ENCODE measurements around the gene NUMB. TPM values are rescaled to one million over a fixed set of nuclear protein-coding genes. Genes with fewer than 3 reads are reported as not detected.
A peak's percentile ranks its signal among the peaks of the same experiment; 100 is the strongest.

NUMB gene
- polyA plus RNA-seq, 1 experiment, result 131 TPM

DNA sequence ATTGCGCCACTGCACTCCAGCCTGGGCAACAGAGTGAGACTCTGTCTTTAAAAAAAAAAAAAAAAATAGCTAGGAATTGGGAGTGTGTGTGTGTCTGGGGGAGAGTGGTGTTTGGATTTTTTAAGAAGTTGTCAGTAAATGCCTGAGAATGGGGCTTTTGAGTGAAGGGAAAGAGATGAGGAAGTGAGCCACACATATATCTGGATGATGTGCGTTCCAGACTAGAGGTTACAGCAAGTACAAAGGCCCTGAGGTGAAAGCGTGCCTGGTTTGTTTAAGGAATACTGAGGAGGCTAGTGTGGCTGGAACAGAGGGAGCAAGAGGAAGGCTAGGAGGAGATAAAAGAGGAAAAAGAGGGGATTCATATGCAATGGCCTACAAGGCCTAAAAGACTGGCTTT, 151.1 kb downstream of the NUMB start:
- Histone ChIP-seq H3K4me3 (ENCODE audit: low read depth, low read length) (no peak overlapping the region), H3K36me3 (ENCODE audit: control insufficient read depth, insufficient read depth, low read length) (peaks cover 2% of the 10 kb centered on the region; the same call in 1 of the 2 replicates), H3K27me3 (ENCODE audit: control insufficient read depth, insufficient read depth, low read length) (no peaks in the 10 kb centered on the region)
- POLR2A ChIA-PET, result no interaction called here
- DNase-seq (ENCODE audit: low read depth), result no peak
- TF ChIP-seq, protein P1, sequence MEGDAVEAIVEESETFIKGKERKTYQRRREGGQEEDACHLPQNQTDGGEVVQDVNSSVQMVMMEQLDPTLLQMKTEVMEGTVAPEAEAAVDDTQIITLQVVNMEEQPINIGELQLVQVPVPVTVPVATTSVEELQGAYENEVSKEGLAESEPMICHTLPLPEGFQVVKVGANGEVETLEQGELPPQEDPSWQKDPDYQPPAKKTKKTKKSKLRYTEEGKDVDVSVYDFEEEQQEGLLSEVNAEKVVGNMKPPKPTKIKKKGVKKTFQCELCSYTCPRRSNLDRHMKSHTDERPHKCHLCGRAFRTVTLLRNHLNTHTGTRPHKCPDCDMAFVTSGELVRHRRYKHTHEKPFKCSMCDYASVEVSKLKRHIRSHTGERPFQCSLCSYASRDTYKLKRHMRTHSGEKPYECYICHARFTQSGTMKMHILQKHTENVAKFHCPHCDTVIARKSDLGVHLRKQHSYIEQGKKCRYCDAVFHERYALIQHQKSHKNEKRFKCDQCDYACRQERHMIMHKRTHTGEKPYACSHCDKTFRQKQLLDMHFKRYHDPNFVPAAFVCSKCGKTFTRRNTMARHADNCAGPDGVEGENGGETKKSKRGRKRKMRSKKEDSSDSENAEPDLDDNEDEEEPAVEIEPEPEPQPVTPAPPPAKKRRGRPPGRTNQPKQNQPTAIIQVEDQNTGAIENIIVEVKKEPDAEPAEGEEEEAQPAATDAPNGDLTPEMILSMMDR (IDR thresholded peaks at IDR 0.05; ENCODE audit: insufficient read depth, low read depth, low read length), result no peak
- CTCF ChIA-PET, result interaction anchor here (0.6 to 1.2 kb wide), 2 partner anchors 9 to 165 kb away, joined by 3 to 4 read pairs; no protein-coding TSS in a partner anchor

DNA sequence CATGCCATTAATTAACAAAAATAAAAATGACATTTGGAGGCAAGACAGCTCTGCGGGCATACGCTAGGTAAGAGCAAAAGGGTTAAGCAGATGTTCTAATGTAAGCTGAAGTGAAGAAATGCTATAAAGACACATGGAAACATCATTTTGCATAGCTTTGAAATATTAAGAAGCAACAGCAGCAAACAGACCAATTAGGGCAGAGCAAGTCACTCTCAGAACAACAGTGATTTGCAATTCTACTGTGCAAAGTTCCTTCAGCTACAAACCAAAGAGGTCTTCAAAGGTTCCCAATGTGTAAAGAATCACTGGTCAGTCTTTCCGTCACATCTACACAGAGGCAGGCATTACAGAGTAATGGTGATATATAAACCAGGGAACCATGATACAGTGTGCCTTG, 152.8 kb downstream of the NUMB start:
- ChIA-PET POLR2A (no interaction called here), CTCF (interaction anchor here (2.1 kb wide), 1 partner anchor 10 kb away, joined by 13 read pairs; no protein-coding TSS in a partner anchor)
- no peaks in the 10 kb centered on the region for H3K27me3 ChIP-seq (ENCODE audit: control insufficient read depth, insufficient read depth, low read length)
- no peak overlapping the region for H3K4me3 ChIP-seq (ENCODE audit: low read depth, low read length)
- DNase-seq (ENCODE audit: low read depth), result no peak
- peaks cover 2% of the 10 kb centered on the region; the same call in 1 of the 2 replicates for H3K36me3 ChIP-seq (ENCODE audit: control insufficient read depth, insufficient read depth, low read length)
- TF ChIP-seq, protein P1 (IDR thresholded peaks at IDR 0.05; ENCODE audit: insufficient read depth, low read depth, low read length), result no peak

DNA sequence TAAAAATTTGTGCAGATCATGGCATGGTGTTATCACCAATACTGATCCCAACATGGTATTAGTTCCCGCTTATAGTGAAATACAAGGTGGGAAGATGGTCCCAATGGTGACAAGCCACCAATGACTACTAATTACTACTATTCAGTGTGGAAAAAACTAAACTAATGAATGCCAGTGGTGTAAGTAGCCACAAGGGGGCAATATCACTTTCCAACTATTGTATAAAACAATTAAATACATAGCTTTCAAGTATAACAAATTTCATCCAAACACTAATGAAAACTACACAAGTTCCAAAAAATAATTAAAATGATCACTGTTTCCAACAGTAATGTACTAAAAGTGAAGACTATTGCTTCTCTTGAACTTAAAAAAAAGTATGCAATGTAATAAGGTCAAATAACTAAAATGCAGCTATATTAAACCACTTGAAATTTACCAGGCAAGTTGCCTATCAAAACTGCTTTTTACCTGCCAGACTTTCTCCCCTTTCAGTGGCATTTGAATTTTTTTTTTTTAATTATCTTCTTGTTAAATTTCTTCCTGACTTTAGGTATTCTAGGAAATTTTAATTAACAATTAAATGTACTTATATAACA, 163.0 kb downstream of the NUMB start:
- TF ChIP-seq, protein P1 (IDR thresholded peaks at IDR 0.05; ENCODE audit: insufficient read depth, low read depth, low read length), result peak; percentile 64
- POLR2A ChIA-PET, result interaction anchor here (0.6 kb wide), 1 partner anchor 488 kb away, joined by 3 read pairs; no protein-coding TSS in a partner anchor
- Histone ChIP-seq H3K27me3 (ENCODE audit: control insufficient read depth, insufficient read depth, low read length) (no peaks in the 10 kb centered on the region), H3K4me3 (ENCODE audit: low read depth, low read length) (no peak overlapping the region), H3K36me3 (ENCODE audit: control insufficient read depth, insufficient read depth, low read length) (peaks cover 7% of the 10 kb centered on the region; the same call in 1 of the 2 replicates)
- CTCF ChIA-PET, result interaction anchor here (0.6 to 3.9 kb wide), 21 partner anchors 8 to 176 kb away, joined by 3 to 110 read pairs (median 5); no protein-coding TSS in a partner anchor
- DNase-seq (ENCODE audit: low read depth), result no peak

DNA sequence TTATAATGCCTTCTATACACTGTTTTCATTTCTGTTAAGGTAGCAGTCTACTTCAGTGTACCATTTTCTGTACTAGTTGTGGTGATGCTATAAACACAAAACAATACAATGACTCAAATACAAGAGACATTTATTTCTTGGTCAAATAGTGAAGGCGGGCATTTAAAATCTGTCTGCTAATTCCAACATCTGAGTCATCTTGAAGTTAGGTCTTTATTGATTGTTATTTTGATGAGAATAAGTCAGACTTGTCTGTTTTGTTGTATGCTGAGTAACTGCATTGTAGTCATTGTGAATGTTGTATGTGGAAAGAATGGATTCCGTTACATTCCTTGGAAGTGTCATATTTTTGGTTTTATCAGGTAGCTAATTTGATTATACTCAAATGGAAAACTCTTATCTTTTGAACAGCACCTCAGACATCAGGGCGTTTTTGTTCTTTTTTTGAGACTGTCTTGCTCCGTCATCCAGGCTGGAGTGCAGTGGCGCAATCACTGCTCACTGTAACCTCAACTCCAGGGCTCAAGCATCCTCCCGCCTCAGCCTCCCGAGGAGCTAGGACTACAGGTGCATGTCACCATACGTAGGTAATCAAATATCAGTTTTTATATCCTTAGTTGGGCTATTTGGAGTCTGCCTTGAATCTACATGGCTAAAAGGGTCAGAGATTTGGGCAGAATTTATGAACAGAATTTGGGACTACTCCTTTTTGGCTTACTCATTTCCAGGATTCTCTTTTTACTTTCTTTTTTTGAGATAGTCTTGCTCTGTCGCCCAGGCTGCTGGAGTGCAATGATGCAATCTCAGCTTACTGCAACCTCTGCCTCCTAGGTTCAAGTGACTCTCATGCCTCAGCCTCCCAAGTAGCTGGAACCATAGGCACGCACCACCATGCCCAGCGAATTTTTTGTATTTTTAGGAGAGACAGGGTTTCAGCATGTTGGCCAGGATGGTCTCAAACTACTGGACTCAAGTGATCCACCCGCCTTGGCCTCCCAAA, 164.3 kb downstream of the NUMB start:
- ChIA-PET CTCF (interaction anchor here (0.6 to 3.9 kb wide), 16 partner anchors 10 to 619 kb away, joined by 3 to 110 read pairs (median 5); no protein-coding TSS in a partner anchor), POLR2A (no interaction called here)
- Histone ChIP-seq H3K4me3 (ENCODE audit: low read depth, low read length) (no peak overlapping the region), H3K36me3 (ENCODE audit: control insufficient read depth, insufficient read depth, low read length) (peaks cover 7% of the 10 kb centered on the region; the same call in 1 of the 2 replicates), H3K27me3 (ENCODE audit: control insufficient read depth, insufficient read depth, low read length) (no peaks in the 10 kb centered on the region)
- TF ChIP-seq, protein P1 (IDR thresholded peaks at IDR 0.05; ENCODE audit: insufficient read depth, low read depth, low read length), result no peak
- DNase-seq (ENCODE audit: low read depth), result no peak

DNA sequence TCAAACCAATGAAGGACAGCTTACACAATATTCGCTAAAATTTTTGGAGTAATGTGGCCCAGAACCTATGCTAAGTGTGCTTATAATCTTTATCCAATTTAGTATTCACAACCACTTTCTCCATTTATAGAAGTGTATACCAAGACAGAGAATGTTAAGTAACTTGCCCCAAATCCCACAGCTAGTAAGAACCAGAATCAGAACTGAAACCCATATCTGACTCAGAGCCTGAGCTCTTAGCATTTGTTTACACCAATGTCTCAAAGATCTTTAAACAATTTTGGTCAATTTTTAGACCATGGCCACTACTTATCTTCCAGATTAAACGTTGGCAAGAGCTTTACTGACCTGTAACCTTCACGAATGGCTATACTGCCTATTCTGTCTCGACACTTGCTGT, 168.1 kb downstream of the NUMB start:
- CTCF ChIA-PET, result no interaction called here
- POLR2A ChIA-PET, result no interaction called here
- TF ChIP-seq, protein P1 (IDR thresholded peaks at IDR 0.05; ENCODE audit: insufficient read depth, low read depth, low read length), result no peak

More for the DNA sequence above, 168.1 kb downstream of the NUMB start:
- H3K36me3 ChIP-seq (ENCODE audit: control insufficient read depth, insufficient read depth, low read length), result peaks cover 7% of the 10 kb centered on the region; the same call in 1 of the 2 replicates
- no peaks in the 10 kb centered on the region for H3K27me3 ChIP-seq (ENCODE audit: control insufficient read depth, insufficient read depth, low read length)
- DNase-seq (ENCODE audit: low read depth), result no peak
- H3K4me3 ChIP-seq (ENCODE audit: low read depth, low read length), result no peak overlapping the region
